Measurements from ENCODE around the gene CCDC192.

Gene CCDC192

DNA sequence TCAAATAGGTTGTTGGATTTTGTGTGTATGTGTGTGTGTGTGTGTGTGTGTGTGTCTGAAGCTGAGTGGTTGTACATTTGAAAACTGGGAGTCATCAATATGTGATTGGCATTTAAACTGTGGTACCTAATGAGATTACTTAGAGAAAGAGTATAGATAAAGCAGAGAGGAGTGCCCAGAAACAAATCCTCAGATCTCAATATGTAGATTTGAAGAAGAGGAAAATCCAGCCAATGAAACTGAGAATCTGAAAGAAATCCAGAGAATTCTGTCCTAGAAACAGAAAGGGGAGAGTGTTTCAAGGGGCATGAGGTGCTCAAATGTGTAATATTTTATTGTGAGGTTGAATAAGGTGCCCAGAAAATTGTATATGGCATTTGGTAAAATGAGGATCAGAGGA lies 66.2 kb downstream of the CCDC192 start:
- H2AFZ ChIP-seq (ENCODE audit: low read depth, low read length, severe bottlenecking), result no peak overlapping the region
- H3K9me2 ChIP-seq (replicated peaks; ENCODE audit: insufficient read depth, low read length), result no peaks in the 10 kb centered on the region
- no peaks in the 10 kb centered on the region for H3K79me2 ChIP-seq (ENCODE audit: insufficient read depth, low read length)
- no peaks in the 10 kb centered on the region for H3K36me3 ChIP-seq (ENCODE audit: low read length)
- H4K20me1 ChIP-seq (ENCODE audit: low read depth, low read length), result no peaks in the 10 kb centered on the region
- H3K9me3 ChIP-seq (ENCODE audit: insufficient read depth, low read length), result no peaks in the 10 kb centered on the region
- H3K27me3 ChIP-seq (ENCODE audit: low read length), result no peaks in the 10 kb centered on the region
- no peaks in the 10 kb centered on the region for H3F3A ChIP-seq (ENCODE audit: insufficient read depth)
- H3K4me3 ChIP-seq (ENCODE audit: insufficient read depth, low read length, poor library complexity, severe bottlenecking), result no peak overlapping the region
- no peak overlapping the region for H3K27ac ChIP-seq (ENCODE audit: low read depth, low read length)
- no peak overlapping the region for H3K9ac ChIP-seq (ENCODE audit: low read length)
- no peak overlapping the region for H3K4me2 ChIP-seq (ENCODE audit: low read depth, low read length, poor library complexity, severe bottlenecking)
- TF ChIP-seq EZH2phosphoT487 (conservative IDR thresholded peaks at IDR 0.05; ENCODE audit: low read length), result no peak
- TF ChIP-seq, protein P1, sequence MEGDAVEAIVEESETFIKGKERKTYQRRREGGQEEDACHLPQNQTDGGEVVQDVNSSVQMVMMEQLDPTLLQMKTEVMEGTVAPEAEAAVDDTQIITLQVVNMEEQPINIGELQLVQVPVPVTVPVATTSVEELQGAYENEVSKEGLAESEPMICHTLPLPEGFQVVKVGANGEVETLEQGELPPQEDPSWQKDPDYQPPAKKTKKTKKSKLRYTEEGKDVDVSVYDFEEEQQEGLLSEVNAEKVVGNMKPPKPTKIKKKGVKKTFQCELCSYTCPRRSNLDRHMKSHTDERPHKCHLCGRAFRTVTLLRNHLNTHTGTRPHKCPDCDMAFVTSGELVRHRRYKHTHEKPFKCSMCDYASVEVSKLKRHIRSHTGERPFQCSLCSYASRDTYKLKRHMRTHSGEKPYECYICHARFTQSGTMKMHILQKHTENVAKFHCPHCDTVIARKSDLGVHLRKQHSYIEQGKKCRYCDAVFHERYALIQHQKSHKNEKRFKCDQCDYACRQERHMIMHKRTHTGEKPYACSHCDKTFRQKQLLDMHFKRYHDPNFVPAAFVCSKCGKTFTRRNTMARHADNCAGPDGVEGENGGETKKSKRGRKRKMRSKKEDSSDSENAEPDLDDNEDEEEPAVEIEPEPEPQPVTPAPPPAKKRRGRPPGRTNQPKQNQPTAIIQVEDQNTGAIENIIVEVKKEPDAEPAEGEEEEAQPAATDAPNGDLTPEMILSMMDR (IDR thresholded peaks at IDR 0.05; ENCODE audit: insufficient read depth, low read length, poor library complexity, severe bottlenecking), result no peak

DNA sequence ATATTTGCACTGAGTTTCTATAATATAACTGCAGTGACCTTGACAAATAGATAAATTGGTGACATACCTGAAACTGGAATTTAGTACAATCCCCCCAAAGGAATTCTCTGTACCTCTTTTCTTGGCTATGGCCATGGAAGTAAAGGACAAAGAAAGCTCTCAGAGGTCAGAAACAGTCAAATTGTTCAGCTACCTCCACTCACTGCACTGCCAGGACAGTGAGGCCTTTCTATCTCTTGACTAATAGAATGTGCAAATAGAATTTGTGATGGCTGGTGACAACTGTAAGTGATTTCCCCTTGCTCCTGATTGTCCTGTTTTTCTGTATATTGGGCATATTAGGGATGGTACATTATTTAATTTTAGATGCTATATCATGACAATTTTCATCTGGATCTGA lies 67.1 kb downstream of the CCDC192 start:
- no peaks in the 10 kb centered on the region for H4K20me1 ChIP-seq (ENCODE audit: low read depth, low read length)
- no peak for TF ChIP-seq EZH2phosphoT487 (conservative IDR thresholded peaks at IDR 0.05; ENCODE audit: low read length)
- TF ChIP-seq, protein P1 (IDR thresholded peaks at IDR 0.05; ENCODE audit: insufficient read depth, low read length, poor library complexity, severe bottlenecking), result no peak
- H3K9me2 ChIP-seq (replicated peaks; ENCODE audit: insufficient read depth, low read length), result no peaks in the 10 kb centered on the region
- no peaks in the 10 kb centered on the region for H3K27me3 ChIP-seq (ENCODE audit: low read length)
- no peak overlapping the region for H3K9ac ChIP-seq (ENCODE audit: low read length)
- no peaks in the 10 kb centered on the region for H3K9me3 ChIP-seq (ENCODE audit: insufficient read depth, low read length)
- H3K4me3 ChIP-seq (ENCODE audit: insufficient read depth, low read length, poor library complexity, severe bottlenecking), result no peak overlapping the region
- H3K79me2 ChIP-seq (ENCODE audit: insufficient read depth, low read length), result no peaks in the 10 kb centered on the region
- no peak overlapping the region for H2AFZ ChIP-seq (ENCODE audit: low read depth, low read length, severe bottlenecking)
- no peak overlapping the region for H3K4me2 ChIP-seq (ENCODE audit: low read depth, low read length, poor library complexity, severe bottlenecking)
- H3K27ac ChIP-seq (ENCODE audit: low read depth, low read length), result no peak overlapping the region
- no peaks in the 10 kb centered on the region for H3F3A ChIP-seq (ENCODE audit: insufficient read depth)
- H3K36me3 ChIP-seq (ENCODE audit: low read length), result no peaks in the 10 kb centered on the region

DNA sequence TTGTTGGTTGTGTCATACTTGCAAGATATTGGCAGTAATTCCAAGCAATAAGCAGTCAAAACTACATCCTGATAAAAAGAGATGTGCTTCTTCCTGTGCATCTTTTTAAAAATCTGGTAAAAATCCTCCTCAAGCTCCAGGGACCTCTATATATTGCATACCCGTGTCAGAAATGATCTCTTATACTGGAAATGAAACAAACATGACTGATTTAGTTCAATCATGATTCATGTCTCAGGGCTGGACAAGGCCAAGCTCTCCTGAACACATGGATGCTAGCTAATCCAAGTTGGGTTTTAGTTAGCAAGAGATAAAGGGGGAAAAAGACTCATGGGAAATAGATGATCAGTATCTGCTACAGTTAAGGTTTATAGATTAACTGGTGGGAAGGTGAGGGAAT lies 69.3 kb downstream of the CCDC192 start:
- Histone ChIP-seq H3K4me3 (ENCODE audit: insufficient read depth, low read length, poor library complexity, severe bottlenecking) (no peak overlapping the region), H3K9me3 (ENCODE audit: insufficient read depth, low read length) (no peaks in the 10 kb centered on the region), H4K20me1 (ENCODE audit: low read depth, low read length) (no peaks in the 10 kb centered on the region), H2AFZ (ENCODE audit: low read depth, low read length, severe bottlenecking) (no peak overlapping the region), H3K79me2 (ENCODE audit: insufficient read depth, low read length) (no peaks in the 10 kb centered on the region), H3K27me3 (ENCODE audit: low read length) (no peaks in the 10 kb centered on the region), H3K9me2 (replicated peaks; ENCODE audit: insufficient read depth, low read length) (no peaks in the 10 kb centered on the region), H3K4me2 (ENCODE audit: low read depth, low read length, poor library complexity, severe bottlenecking) (no peak overlapping the region), H3F3A (ENCODE audit: insufficient read depth) (no peaks in the 10 kb centered on the region), H3K27ac (ENCODE audit: low read depth, low read length) (no peak overlapping the region), H3K36me3 (ENCODE audit: low read length) (no peaks in the 10 kb centered on the region), H3K9ac (ENCODE audit: low read length) (no peak overlapping the region)
- TF ChIP-seq, protein P1 (IDR thresholded peaks at IDR 0.05; ENCODE audit: insufficient read depth, low read length, poor library complexity, severe bottlenecking), result no peak
- no peak for TF ChIP-seq EZH2phosphoT487 (conservative IDR thresholded peaks at IDR 0.05; ENCODE audit: low read length)

Data from SU-DHL-6 (cell line).